SK-N-MC (cell line): ENCODE data around the gene CSNK1G1.

Experiments used
- EZH2 ChIP-seq: fragments of 200-600 bp; sonication (generic); IDR thresholded peaks from one replicate; pipeline ENCODE4 v1.6.1; 2017; ENCODE audit warnings: antibody characterized with exemption
- POLR2AphosphoS5 ChIP-seq: IDR thresholded peaks from 2 replicates; pipeline ENCODE4 v1.6.1; 2012; ENCODE audit warnings: mild to moderate bottlenecking, low read depth, low read length, borderline replicate concordance

- TF ChIP-seq POLR2AphosphoS5, result no peak
- no peak for TF ChIP-seq EZH2
Observed at GRCh38 chr15:64210371-64210770, 145.6 kb downstream of the CSNK1G1 start.
